NK-92 (cell line): ENCODE results near the gene FAM204A.

ENCODE experiments used
- DNase-seq: peaks from one replicate; lab custom pipeline; 2025; ENCODE audit not compliant: unreplicated experiment; lab: John Stamatoyannopoulos, UW

The FAM204A gene

GRCh38 chr10:118287076-118287806, 54.9 kb downstream of the FAM204A start:
- DNase-seq = no peak

GRCh38 chr10:118286051-118286838, 55.9 kb downstream of the FAM204A start:
- no peak for DNase-seq

GRCh38 chr10:118282670-118283069, 59.5 kb downstream of the FAM204A start:
- DNase-seq = no peak

GRCh38 chr10:118278649-118279048, 63.5 kb downstream of the FAM204A start:
- DNase-seq = no peak

- DNase-seq = no peak
Observed at GRCh38 chr10:118277871-118278270, 64.3 kb downstream of the FAM204A start.

- DNase-seq = no peak
Observed at GRCh38 chr10:118276727-118277126, 65.4 kb downstream of the FAM204A start.

- no peak for DNase-seq
Observed at GRCh38 chr10:118276204-118276603, 65.9 kb downstream of the FAM204A start.

GRCh38 chr10:118273662-118274061, 68.5 kb downstream of the FAM204A start:
- no peak for DNase-seq

- DNase-seq = no peak
Observed at GRCh38 chr10:118272767-118273166, 69.4 kb downstream of the FAM204A start.

- no peak for DNase-seq
Observed at GRCh38 chr10:118272149-118272721, 69.9 kb downstream of the FAM204A start.

- no peak for DNase-seq
Observed at GRCh38 chr10:118271671-118272070, 70.5 kb downstream of the FAM204A start.

- no peak for DNase-seq
Observed at GRCh38 chr10:118266098-118266748, 75.9 kb downstream of the FAM204A start.

GRCh38 chr10:118264838-118265470, 77.2 kb downstream of the FAM204A start:
- DNase-seq = no peak

- no peak for DNase-seq
Observed at GRCh38 chr10:118264252-118264651, 77.9 kb downstream of the FAM204A start.

GRCh38 chr10:118262538-118262937, 79.6 kb downstream of the FAM204A start:
- no peak for DNase-seq

GRCh38 chr10:118259288-118259906, 82.7 kb downstream of the FAM204A start:
- DNase-seq = no peak

GRCh38 chr10:118258285-118258684, 83.8 kb downstream of the FAM204A start:
- no peak for DNase-seq

GRCh38 chr10:118256825-118257570, 85.1 kb downstream of the FAM204A start:
- no peak for DNase-seq

GRCh38 chr10:118256209-118256608, 85.9 kb downstream of the FAM204A start:
- DNase-seq = no peak

- no peak for DNase-seq
Observed at GRCh38 chr10:118255355-118255754, 86.8 kb downstream of the FAM204A start.
